HG02943 (cell line): ENCODE results near the gene LHB.
"Not testable (repeated sequence)": the region's sequence is repeated elsewhere in the genome, so short reads cannot be mapped to it uniquely, and the experiment has no call there.

Experiments used
- ATAC-seq: cut with Tn5 transposase; IDR thresholded peaks from one replicate; pipeline ENCODE4 v1.9.1; 2021; ENCODE audit warnings: mild to moderate bottlenecking, low read depth, moderate library complexity; ENCODE audit not compliant: unreplicated experiment

The LHB gene

DNA sequence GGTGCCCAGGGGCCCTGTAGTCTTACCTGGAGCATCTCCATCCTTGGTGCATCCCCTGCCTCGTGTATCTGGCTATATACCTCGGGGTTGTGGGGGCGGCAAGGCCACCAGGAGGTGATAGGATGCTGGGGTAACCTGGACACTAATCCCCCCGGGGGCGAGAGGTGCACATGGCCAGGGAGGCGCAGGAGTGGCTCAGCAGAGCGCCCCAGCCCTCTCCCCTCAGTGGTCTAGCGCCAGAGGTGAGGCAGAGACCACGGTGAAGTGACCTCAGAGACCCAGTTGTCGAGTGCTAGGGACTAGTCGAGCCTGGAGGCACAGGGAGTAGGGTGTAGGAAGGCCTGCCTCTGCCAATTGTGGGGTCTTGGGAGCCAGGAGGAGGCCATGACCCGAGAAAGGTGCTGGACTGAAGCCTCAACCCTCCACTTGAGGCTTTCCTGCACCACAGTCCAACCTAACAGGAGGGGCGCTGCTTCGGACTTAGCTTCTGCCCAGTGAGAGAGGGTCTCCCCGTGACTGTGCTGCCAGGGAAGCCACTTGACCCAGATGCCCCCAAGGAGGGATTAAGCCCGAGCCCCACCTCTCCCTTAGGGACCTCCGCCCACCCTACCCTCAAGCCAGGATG is at the start of gene LHB:
TSS of gene LHB (minus strand) at position 51 of the 625 bp plus-strand sequence. CDS start at position 41, 10 bp downstream.
- no peak for ATAC-seq

GRCh38 chr19:49065905-49066512 is 49.1 kb upstream of the LHB start:
- ATAC-seq, result no peak

GRCh38 chr19:49064768-49065611 is 48.1 kb upstream of the LHB start, which contains the start of gene NTF4:
TSS of gene NTF4 (minus strand) at chr19:49064818. CDS start at chr19:49061997, 2,821 bp downstream.
- no peak for ATAC-seq

GRCh38 chr19:49064029-49064629 is 47.2 kb upstream of the LHB start:
- no peak for ATAC-seq

GRCh38 chr19:49061445-49061844 is 44.6 kb upstream of the LHB start:
- ATAC-seq, result no peak

GRCh38 chr19:49061000-49061399 is 44.1 kb upstream of the LHB start:
- ATAC-seq, result no peak

GRCh38 chr19:49059053-49059452 is 42.2 kb upstream of the LHB start:
- ATAC-seq, result no peak

- no peak for ATAC-seq
Measured at GRCh38 chr19:49058562-49058961, 41.7 kb upstream of the LHB start.

GRCh38 chr19:49057636-49058234 is 40.8 kb upstream of the LHB start, which contains the start of gene CGB7:
TSS of gene CGB7 (minus strand) at chr19:49057749. CDS start at chr19:49055375, 2,374 bp downstream.
- ATAC-seq, result no peak

GRCh38 chr19:49056902-49057596 is 40.2 kb upstream of the LHB start:
- ATAC-seq, result not testable (repeated sequence)

DNA sequence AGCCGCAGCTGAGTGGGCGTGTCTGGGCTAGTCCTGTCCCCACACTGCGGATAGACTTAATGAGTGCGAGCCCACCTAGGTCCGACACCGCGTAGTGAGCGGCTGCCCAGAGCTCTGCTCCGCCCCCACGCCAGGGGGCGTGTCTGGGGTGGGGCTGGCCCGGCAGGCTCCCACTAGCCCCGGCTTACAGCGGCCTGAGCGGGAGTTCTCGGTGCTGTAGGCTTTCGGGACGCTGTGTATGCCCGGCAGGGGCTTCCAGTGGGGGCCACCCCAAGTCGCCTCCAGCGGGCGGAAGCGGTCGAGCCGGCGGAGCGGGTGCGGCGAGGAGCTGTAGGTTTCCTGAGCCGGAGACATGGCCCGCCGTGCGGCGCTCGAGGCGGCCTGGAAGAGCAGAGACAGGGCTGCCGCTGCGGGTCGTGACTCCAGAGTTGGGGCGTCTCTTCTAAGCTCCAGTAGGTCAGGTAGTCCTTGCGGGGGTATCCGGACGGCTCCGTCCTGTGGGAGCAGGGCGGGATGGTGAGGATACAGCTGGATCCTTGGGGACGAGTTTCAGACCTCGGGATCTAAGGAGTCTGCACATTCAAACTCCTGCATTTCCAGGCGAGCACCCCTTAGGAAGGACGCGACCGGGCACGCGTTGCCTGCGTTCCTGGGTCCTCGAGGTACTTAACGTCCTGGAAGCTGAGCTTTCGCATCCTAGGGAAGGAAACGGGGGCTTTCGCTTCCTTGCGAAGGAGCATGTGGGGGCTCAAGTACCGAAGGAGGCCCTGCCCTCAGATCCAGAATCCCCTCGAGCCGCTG is 39.4 kb upstream of the LHB start:
- ATAC-seq, result no peak

DNA sequence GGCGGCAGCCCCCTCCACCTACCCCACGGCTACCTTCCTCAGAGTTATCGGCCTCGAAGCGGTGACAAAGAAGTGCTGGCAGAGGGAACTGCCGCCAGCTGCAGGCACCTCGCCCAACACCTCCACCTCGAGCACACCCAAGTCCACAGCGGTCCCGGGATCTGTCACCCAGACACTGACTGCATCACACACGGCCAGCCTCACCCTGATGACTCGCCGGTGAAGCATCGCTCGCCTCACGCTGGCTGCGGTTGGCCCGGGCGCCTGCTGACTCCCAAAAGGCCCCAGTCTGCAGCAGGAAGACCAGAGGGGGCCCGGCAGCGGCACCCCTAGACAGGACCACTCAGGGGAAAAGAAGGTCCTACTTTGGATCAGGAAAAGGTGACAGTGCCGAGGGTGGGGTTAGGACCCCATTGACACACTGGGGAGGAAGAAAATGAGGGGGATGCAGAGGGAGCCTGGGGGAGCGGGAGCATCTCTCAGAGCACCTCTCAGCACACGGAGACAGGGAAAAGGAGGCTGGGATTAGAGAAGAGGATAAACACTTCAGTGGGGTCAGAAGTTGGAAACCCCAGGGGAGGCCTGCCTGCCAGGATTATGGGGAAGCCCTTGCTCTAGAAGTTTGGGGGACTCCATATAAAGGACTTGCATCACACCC is 33.6 kb upstream of the LHB start:
- ATAC-seq, result not testable (repeated sequence)

- ATAC-seq, result not testable (repeated sequence)
Measured at GRCh38 chr19:49049834-49050233, 32.9 kb upstream of the LHB start.

GRCh38 chr19:49049011-49049410 is 32.1 kb upstream of the LHB start, which contains the start of gene CGB8:
TSS of gene CGB8 (minus strand) at chr19:49049111. CDS start at chr19:49048739, 372 bp downstream.
- not testable (repeated sequence) for ATAC-seq

DNA sequence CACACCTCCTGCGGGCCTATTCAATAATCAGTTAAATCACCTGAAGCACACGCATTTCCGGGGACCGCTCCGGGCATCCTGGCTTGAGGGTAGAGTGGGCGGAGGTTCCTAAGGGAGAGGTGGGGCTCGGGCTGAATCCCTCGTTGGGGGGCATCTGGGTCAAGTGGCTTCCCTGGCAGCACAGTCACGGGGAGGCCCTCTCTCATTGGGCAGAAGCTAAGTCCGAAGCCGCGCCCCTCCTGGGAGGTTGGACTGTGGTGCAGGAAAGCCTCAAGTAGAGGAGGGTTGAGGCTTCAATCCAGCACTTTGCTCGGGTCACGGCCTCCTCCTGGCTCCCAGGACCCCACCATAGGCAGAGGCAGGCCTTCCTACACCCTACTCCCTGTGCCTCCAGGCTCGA is 26.7 kb upstream of the LHB start, which contains the start of gene CGB5:
TSS of gene CGB5 (plus strand) at position 301 of the 400 bp plus-strand sequence. CDS start 362 bp downstream, outside the sequence.
- not testable (repeated sequence) for ATAC-seq

DNA sequence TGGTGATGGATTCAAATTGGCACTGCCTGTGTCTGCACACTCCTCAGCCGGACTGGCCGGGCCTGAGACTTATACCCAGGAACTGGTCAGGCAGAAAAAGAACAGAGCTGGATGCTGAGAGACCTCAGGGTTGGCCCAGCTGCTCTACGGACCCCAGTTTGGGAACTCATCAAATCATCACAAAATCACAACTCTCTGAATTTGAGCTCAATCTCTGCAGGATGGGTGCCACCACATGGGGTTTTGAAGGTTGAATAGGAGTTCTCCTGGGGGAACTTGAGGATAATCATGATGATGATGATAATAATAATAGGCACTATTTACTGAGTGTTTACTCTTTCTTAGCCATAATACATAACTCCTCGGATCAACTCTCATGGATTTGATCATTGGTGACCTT is 25.8 kb upstream of the LHB start:
- ATAC-seq, result not testable (repeated sequence)

- ATAC-seq, result no peak
Measured at GRCh38 chr19:49042177-49042576, 25.3 kb upstream of the LHB start.

GRCh38 chr19:49039736-49040135 is 22.8 kb upstream of the LHB start:
- not testable (repeated sequence) for ATAC-seq
